GM20431 (cell line): ENCODE results near the gene AP3S2.
"Not testable (repeated sequence)": the region's sequence is repeated elsewhere in the genome, so short reads cannot be mapped to it uniquely, and the experiment has no call there.

Source experiments
- in situ Hi-C: fragments of 300-500 bp; cut with MseI, MboI; formaldehyde crosslinking; loops from one replicate; pipeline ENCODE4 v1.15.0; 2020; ENCODE audit warnings: low sequenced_read_pairs; ENCODE audit not compliant: unreplicated experiment

The AP3S2 gene

GRCh38 chr15:89839167-89839810 is 54.5 kb downstream of the AP3S2 start:
- in situ Hi-C loops = no loop called here

GRCh38 chr15:89837830-89838178 is 56.0 kb downstream of the AP3S2 start:
- in situ Hi-C loops = no loop called here

- in situ Hi-C loops = no loop called here
These were observed 56.5 kb downstream of the AP3S2 start for GRCh38 chr15:89837134-89837829.

- in situ Hi-C loops = no loop called here
These were observed 57.3 kb downstream of the AP3S2 start for GRCh38 chr15:89836267-89837133.

GRCh38 chr15:89835176-89835564 is 58.6 kb downstream of the AP3S2 start:
- in situ Hi-C loops = no loop called here

- in situ Hi-C loops = not testable (repeated sequence)
These were observed 59.2 kb downstream of the AP3S2 start for GRCh38 chr15:89834465-89835175.

- in situ Hi-C loops = no loop called here
These were observed 59.8 kb downstream of the AP3S2 start for GRCh38 chr15:89833966-89834365.

GRCh38 chr15:89830639-89831038 is 63.2 kb downstream of the AP3S2 start:
- in situ Hi-C loops = no loop called here

- in situ Hi-C loops = no loop called here
These were observed 64.0 kb downstream of the AP3S2 start for GRCh38 chr15:89829616-89830440.

- in situ Hi-C loops = no loop called here
These were observed 64.6 kb downstream of the AP3S2 start for GRCh38 chr15:89829161-89829560.

- in situ Hi-C loops = no loop called here
These were observed 65.3 kb downstream of the AP3S2 start for GRCh38 chr15:89828281-89829145.

- in situ Hi-C loops = no loop called here
These were observed 66.0 kb downstream of the AP3S2 start for GRCh38 chr15:89827829-89828228.

- in situ Hi-C loops = no loop called here
These were observed 66.8 kb downstream of the AP3S2 start for GRCh38 chr15:89826671-89827655.

- in situ Hi-C loops = no loop called here
These were observed 68.4 kb downstream of the AP3S2 start for GRCh38 chr15:89825271-89825940.

GRCh38 chr15:89824607-89824867 is 69.3 kb downstream of the AP3S2 start:
- in situ Hi-C loops = no loop called here

- in situ Hi-C loops = no loop called here
These were observed 69.8 kb downstream of the AP3S2 start for GRCh38 chr15:89823836-89824606.
